ENCODE data around the gene SYN1.

SYN1 gene

GRCh38 chrX:47563801-47564315 is 55.8 kb downstream of the SYN1 start:
- Histone ChIP-seq H3K36me3 (replicated peaks; ENCODE audit: low read depth, low read length) (peaks cover 38% of the 10 kb centered on the region), H3K4me3 (ENCODE audit: low read length) (no peak overlapping the region), H3K27ac (ENCODE audit: low read length) (peak overlapping the region; percentile 54), H2AFZ (ENCODE audit: low read depth, low read length) (no peak overlapping the region), H3K4me1 (ENCODE audit: low read length) (peaks cover 51% of the 10 kb centered on the region), H4K20me1 (ENCODE audit: insufficient read depth, low read length) (0 out of 2 replicates have a peak, but pooled peaks cover 4% of the 10 kb centered on the region), H3K9ac (ENCODE audit: low read length) (peak overlapping the region; percentile 19; the same call in 1 of the 2 replicates), H3K4me2 (ENCODE audit: low read length) (peak overlapping the region; percentile 47), H3K79me2 (ENCODE audit: low read length) (peaks cover 38% of the 10 kb centered on the region), H3K27me3 (ENCODE audit: low read depth, low read length) (no peaks in the 10 kb centered on the region), H3K9me3 (ENCODE audit: insufficient read depth, low read length) (no peaks in the 10 kb centered on the region)
- TF ChIP-seq EZH2phosphoT487 (IDR thresholded peaks at IDR 0.05; ENCODE audit: low read depth) (no peak), CTCF (IDR thresholded peaks at IDR 0.05; ENCODE audit: low read depth, low read length) (no peak)

GRCh38 chrX:47562615-47563243 is 56.9 kb downstream of the SYN1 start:
- H3K4me3 ChIP-seq (ENCODE audit: low read length): 0 out of 2 replicates have a peak overlapping the region, but pooled peaks have one; percentile 16
- peaks cover 30% of the 10 kb centered on the region for H3K36me3 ChIP-seq (replicated peaks; ENCODE audit: low read depth, low read length)
- 0 out of 2 replicates have a peak, but pooled peaks cover 4% of the 10 kb centered on the region for H4K20me1 ChIP-seq (ENCODE audit: insufficient read depth, low read length)
- no peak overlapping the region for H2AFZ ChIP-seq (ENCODE audit: low read depth, low read length)
- peak overlapping the region; percentile 55 for H3K4me2 ChIP-seq (ENCODE audit: low read length)
- peaks cover 38% of the 10 kb centered on the region for H3K79me2 ChIP-seq (ENCODE audit: low read length)
- H3K4me1 ChIP-seq (ENCODE audit: low read length): peaks cover 51% of the 10 kb centered on the region
- no peak overlapping the region for H3K9ac ChIP-seq (ENCODE audit: low read length)
- no peaks in the 10 kb centered on the region for H3K9me3 ChIP-seq (ENCODE audit: insufficient read depth, low read length)
- H3K27ac ChIP-seq (ENCODE audit: low read length): no peak overlapping the region
- no peak for TF ChIP-seq EZH2phosphoT487 (IDR thresholded peaks at IDR 0.05; ENCODE audit: low read depth)
- TF ChIP-seq CTCF (IDR thresholded peaks at IDR 0.05; ENCODE audit: low read depth, low read length): peak; percentile 38
- H3K27me3 ChIP-seq (ENCODE audit: low read depth, low read length): no peaks in the 10 kb centered on the region

GRCh38 chrX:47561659-47562151 is 58.0 kb downstream of the SYN1 start:
- peak overlapping the region; percentile 81 for H3K27ac ChIP-seq (ENCODE audit: low read length)
- no peak overlapping the region for H2AFZ ChIP-seq (ENCODE audit: low read depth, low read length)
- no peak for TF ChIP-seq EZH2phosphoT487 (IDR thresholded peaks at IDR 0.05; ENCODE audit: low read depth)
- no peak for TF ChIP-seq CTCF (IDR thresholded peaks at IDR 0.05; ENCODE audit: low read depth, low read length)

GRCh38 chrX:47560934-47561658 is 58.6 kb downstream of the SYN1 start, which contains the start of gene ARAF:
Gene ARAF, plus strand, starts transcription at chrX:47561205. Its CDS starts 1,763 bp downstream, at chrX:47562968.
- TF ChIP-seq EZH2phosphoT487 (IDR thresholded peaks at IDR 0.05; ENCODE audit: low read depth) (no peak), CTCF (IDR thresholded peaks at IDR 0.05; ENCODE audit: low read depth, low read length) (no peak)
- H3K27ac ChIP-seq (ENCODE audit: low read length): peak within 1 kb of the TSS; percentile 81
- peak within 1 kb of the TSS; percentile 64; the same call in 1 of the 2 replicates for H2AFZ ChIP-seq (ENCODE audit: low read depth, low read length)

More at GRCh38 chrX:47561659-47562151, 58.0 kb downstream of the SYN1 start:
- H3K36me3 ChIP-seq (replicated peaks; ENCODE audit: low read depth, low read length): peaks cover 21% of the 10 kb centered on the region
- H3K4me2 ChIP-seq (ENCODE audit: low read length): peak overlapping the region; percentile 73
- H3K4me3 ChIP-seq (ENCODE audit: low read length): peak overlapping the region; percentile 84
- no peaks in the 10 kb centered on the region for H3K9me3 ChIP-seq (ENCODE audit: insufficient read depth, low read length)
- H3K79me2 ChIP-seq (ENCODE audit: low read length): peaks cover 38% of the 10 kb centered on the region
- H3K4me1 ChIP-seq (ENCODE audit: low read length): peaks cover 44% of the 10 kb centered on the region
- H3K27me3 ChIP-seq (ENCODE audit: low read depth, low read length): no peaks in the 10 kb centered on the region
- 0 out of 2 replicates have a peak, but pooled peaks cover 4% of the 10 kb centered on the region for H4K20me1 ChIP-seq (ENCODE audit: insufficient read depth, low read length)
- H3K9ac ChIP-seq (ENCODE audit: low read length): peak overlapping the region; percentile 86

More at GRCh38 chrX:47560934-47561658, 58.6 kb downstream of the SYN1 start, which contains the start of gene ARAF:
- Histone ChIP-seq H3K36me3 (replicated peaks; ENCODE audit: low read depth, low read length) (peaks cover 21% of the 10 kb centered on the region), H3K4me3 (ENCODE audit: low read length) (peak within 1 kb of the TSS; percentile 84), H3K9ac (ENCODE audit: low read length) (peak within 1 kb of the TSS; percentile 86), H3K4me1 (ENCODE audit: low read length) (peaks cover 40% of the 10 kb centered on the region), H3K27me3 (ENCODE audit: low read depth, low read length) (no peaks in the 10 kb centered on the region), H3K4me2 (ENCODE audit: low read length) (peak within 1 kb of the TSS; percentile 89), H3K9me3 (ENCODE audit: insufficient read depth, low read length) (no peaks in the 10 kb centered on the region), H4K20me1 (ENCODE audit: insufficient read depth, low read length) (0 out of 2 replicates have a peak, but pooled peaks cover 4% of the 10 kb centered on the region), H3K79me2 (ENCODE audit: low read length) (peaks cover 38% of the 10 kb centered on the region)
